Measurements from ENCODE around the gene PRDM12.

The PRDM12 gene

DNA sequence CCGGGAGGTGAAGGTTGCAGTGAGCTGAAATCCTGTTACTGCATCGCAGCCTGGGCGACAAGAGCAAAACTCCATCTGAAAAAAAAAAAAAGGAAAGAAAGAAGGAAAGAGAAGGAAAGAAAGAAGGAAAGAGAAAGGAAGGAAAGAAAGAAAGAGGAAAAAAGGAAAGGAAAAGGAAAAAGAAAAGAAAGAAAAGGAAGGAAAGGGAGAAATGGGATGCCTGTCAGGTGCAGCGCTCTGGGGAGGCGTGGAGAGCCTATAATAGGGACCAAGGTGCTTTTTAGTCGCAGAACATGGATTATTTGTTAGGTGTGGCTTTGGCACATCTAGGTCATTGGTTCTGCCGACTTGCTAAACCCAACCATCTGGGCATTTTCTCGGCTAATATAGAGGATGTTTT, 47.1 kb downstream of the PRDM12 start:
- Mint-ChIP-seq H3K4me3 (peak overlapping the region; percentile 22), H3K36me3 (peaks cover under 1% of the 10 kb centered on the region), H3K4me1 (peaks cover 32% of the 10 kb centered on the region), H3K27me3 (no peaks in the 10 kb centered on the region), H3K27ac (no peak overlapping the region), H3K9me3 (no peaks in the 10 kb centered on the region)
- ATAC-seq, result no peak

DNA sequence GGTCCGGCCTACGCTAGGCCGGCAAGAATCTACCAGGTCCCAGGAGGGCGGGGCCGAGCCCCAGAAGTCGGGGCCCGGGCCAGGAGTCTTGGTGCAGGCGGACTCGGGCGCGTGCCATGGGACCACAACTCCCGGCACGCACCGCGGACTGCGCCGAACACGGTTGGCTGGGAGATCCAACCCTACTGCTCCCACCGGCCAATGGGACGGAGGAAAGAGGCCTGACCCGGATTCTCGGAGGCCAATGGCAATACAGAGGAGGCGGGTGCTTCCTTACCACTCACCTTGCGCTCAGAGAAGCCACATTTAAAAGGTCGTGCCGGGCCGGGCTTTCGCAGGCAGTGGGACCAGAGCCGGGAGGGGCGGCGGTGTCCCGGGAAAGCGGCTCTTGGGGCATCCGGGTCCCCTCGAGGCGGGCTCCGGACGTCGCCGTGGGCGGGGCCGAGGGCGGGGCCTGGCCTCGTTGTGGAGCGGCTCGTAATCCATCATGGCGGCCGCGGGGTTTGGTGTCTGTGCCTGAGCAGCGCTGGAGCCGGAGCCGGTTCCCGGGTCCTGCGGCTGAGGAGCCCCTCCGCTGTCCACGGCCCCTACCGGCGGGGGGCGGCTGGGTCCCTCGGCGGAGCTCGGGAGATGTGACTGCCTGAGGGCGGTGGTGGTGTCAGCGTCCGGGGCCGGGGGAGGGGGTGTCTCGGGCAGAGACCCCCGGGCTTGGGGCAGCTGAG, 48.3 kb downstream of the PRDM12 start:
- no peaks in the 10 kb centered on the region for H3K9me3 Mint-ChIP-seq
- no peaks in the 10 kb centered on the region for H3K27me3 Mint-ChIP-seq
- peak overlapping the region; percentile 97 for H3K4me3 Mint-ChIP-seq
- H3K4me1 Mint-ChIP-seq, result peaks cover 34% of the 10 kb centered on the region
- peak overlapping the region; percentile 90 for H3K27ac Mint-ChIP-seq
- ATAC-seq, result peak; percentile 99
- H3K36me3 Mint-ChIP-seq, result no peaks in the 10 kb centered on the region

GRCh38 chr9:130713286-130713960, 49.0 kb downstream of the PRDM12 start:
- no peak for ATAC-seq
- H3K9me3 Mint-ChIP-seq, result no peaks in the 10 kb centered on the region

DNA sequence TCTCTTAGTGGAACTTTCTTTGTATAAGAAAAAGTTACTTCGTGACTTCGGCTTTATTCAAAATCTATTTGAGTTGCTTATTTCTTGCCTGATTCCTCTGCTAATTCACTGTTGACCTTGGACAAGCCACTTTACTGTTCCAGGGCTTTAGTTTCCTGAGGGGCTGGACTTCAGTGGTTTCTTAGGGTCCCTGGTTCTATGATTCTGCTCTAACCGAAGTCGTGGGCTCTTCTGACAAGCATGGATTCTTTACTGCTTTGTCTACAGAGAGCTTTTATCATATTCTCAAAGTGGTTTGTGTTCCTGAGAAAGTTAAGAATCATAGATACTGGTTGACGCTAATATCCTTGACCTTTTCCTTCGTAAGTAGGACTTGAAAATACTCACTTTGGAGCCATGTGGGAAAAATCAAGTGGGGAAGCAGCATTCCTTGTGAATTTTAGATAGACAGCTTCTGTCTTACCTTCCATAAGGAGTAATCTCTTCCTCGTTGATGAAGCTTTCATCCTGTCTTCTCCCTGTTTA, 50.3 kb downstream of the PRDM12 start:
- Mint-ChIP-seq H3K36me3 (no peaks in the 10 kb centered on the region), H3K4me3 (no peak overlapping the region), H3K27ac (no peak overlapping the region), H3K9me3 (no peaks in the 10 kb centered on the region), H3K4me1 (peaks cover 37% of the 10 kb centered on the region), H3K27me3 (no peaks in the 10 kb centered on the region)
- ATAC-seq, result no peak

More at GRCh38 chr9:130713286-130713960, 49.0 kb downstream of the PRDM12 start:
- Mint-ChIP-seq H3K4me3 (peak overlapping the region; percentile 97), H3K36me3 (no peaks in the 10 kb centered on the region), H3K27me3 (no peaks in the 10 kb centered on the region), H3K27ac (peak overlapping the region; percentile 90), H3K4me1 (peaks cover 34% of the 10 kb centered on the region)

DNA sequence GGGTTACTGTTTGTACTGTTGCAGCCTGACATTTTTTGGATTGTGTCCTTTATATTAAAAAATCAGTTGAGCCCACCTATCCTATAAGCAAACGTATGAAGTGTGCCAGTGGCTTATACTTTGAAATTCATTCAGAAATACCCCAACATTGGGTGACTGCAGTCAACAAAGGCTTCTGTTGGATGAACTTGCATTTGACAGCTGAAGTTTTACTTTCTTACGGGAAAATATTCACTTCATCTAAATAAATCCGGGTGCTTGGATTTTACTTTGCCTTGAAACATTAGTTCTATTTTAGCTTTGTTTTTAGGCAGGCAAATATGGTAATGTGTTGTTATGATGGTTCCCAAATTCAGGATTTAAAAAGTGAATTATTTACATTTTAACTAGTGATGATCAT, 50.9 kb downstream of the PRDM12 start:
- no peaks in the 10 kb centered on the region for H3K27me3 Mint-ChIP-seq
- no peaks in the 10 kb centered on the region for H3K9me3 Mint-ChIP-seq
- H3K4me1 Mint-ChIP-seq, result peaks cover 43% of the 10 kb centered on the region
- H3K36me3 Mint-ChIP-seq, result peaks cover 3% of the 10 kb centered on the region
- H3K27ac Mint-ChIP-seq, result no peak overlapping the region
- no peak overlapping the region for H3K4me3 Mint-ChIP-seq
- no peak for ATAC-seq

GRCh38 chr9:130718562-130718961, 54.2 kb downstream of the PRDM12 start:
- Mint-ChIP-seq H3K27ac (no peak overlapping the region), H3K4me3 (no peak overlapping the region), H3K27me3 (no peaks in the 10 kb centered on the region), H3K9me3 (no peaks in the 10 kb centered on the region), H3K36me3 (peaks cover 12% of the 10 kb centered on the region), H3K4me1 (peaks cover 52% of the 10 kb centered on the region)
- ATAC-seq, result no peak

DNA sequence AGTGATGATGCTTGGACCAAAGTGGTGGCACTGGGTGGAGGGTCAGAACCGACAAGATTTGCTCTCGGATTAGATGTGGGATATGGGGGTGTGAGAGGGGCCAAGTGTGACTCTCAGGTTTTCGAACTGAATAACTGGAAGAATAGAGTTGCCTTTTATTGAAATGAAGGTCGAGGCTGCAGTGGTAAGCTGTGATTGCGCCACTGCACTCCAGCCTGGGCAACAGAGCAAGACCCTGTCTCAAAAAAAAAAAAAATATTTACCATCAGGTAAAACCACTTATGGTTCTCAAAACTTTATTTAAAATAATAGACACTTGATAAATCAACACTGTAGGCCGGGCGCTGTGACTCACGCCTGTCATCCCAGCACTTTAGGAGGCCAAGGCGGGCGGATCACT, 56.4 kb downstream of the PRDM12 start:
- Mint-ChIP-seq H3K9me3 (no peaks in the 10 kb centered on the region), H3K27ac (no peak overlapping the region), H3K27me3 (no peaks in the 10 kb centered on the region), H3K4me1 (peaks cover 32% of the 10 kb centered on the region), H3K36me3 (peaks cover 12% of the 10 kb centered on the region), H3K4me3 (no peak overlapping the region)
- ATAC-seq, result no peak

- Mint-ChIP-seq H3K4me1 (peaks cover 23% of the 10 kb centered on the region), H3K36me3 (peaks cover 6% of the 10 kb centered on the region), H3K9me3 (no peaks in the 10 kb centered on the region), H3K27ac (no peak overlapping the region), H3K27me3 (no peaks in the 10 kb centered on the region), H3K4me3 (no peak overlapping the region)
- no peak for ATAC-seq
Measured at GRCh38 chr9:130728721-130729120, 64.3 kb downstream of the PRDM12 start.

- H3K27ac Mint-ChIP-seq, result no peak overlapping the region
- no peak overlapping the region for H3K4me3 Mint-ChIP-seq
- no peaks in the 10 kb centered on the region for H3K9me3 Mint-ChIP-seq
- peaks cover 23% of the 10 kb centered on the region for H3K4me1 Mint-ChIP-seq
- peaks cover 6% of the 10 kb centered on the region for H3K36me3 Mint-ChIP-seq
- no peaks in the 10 kb centered on the region for H3K27me3 Mint-ChIP-seq
- no peak for ATAC-seq
Measured at GRCh38 chr9:130729145-130729544, 64.8 kb downstream of the PRDM12 start.

- Mint-ChIP-seq H3K27ac (no peak overlapping the region), H3K4me1 (peaks cover 23% of the 10 kb centered on the region), H3K36me3 (peaks cover 6% of the 10 kb centered on the region), H3K27me3 (no peaks in the 10 kb centered on the region), H3K9me3 (no peaks in the 10 kb centered on the region), H3K4me3 (no peak overlapping the region)
- ATAC-seq, result no peak
Measured at GRCh38 chr9:130731355-130731754, 67.0 kb downstream of the PRDM12 start.

DNA sequence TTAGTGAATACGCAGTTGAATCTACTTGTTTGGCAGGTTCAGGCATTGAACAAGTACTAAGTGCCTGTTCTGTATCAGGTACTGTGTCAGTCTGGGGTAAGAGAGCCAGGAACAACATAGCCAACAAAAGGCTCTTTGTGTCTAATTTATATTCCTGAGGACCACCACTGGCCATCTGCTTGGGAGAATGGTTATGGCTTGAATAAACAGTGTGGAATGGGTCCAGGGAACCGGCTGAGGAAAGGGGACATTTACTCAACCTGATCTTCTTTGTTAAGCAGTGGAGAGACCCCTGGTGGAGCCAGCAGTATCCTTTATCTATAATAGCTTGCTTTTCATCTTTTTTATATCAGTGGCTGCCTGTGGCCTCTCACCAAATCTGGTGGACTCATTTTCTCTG, 67.7 kb downstream of the PRDM12 start:
- no peak for ATAC-seq
- no peak overlapping the region for H3K4me3 Mint-ChIP-seq
- H3K9me3 Mint-ChIP-seq, result no peaks in the 10 kb centered on the region
- H3K27ac Mint-ChIP-seq, result no peak overlapping the region
- no peaks in the 10 kb centered on the region for H3K27me3 Mint-ChIP-seq
- H3K36me3 Mint-ChIP-seq, result peaks cover 6% of the 10 kb centered on the region
- H3K4me1 Mint-ChIP-seq, result peaks cover 23% of the 10 kb centered on the region
